Activated T-helper 9 cell treated with anti-CD3 and anti-CD28 coated beads, Interleukin-2, amount 50 U/mL, for 16 hours (primary cell): ENCODE measurements around the gene ANKRD42.
A peak's percentile ranks its signal among the peaks of the same experiment; 100 is the strongest.
"Not testable (repeated sequence)": the region's sequence is repeated elsewhere in the genome, so short reads cannot be mapped to it uniquely, and the experiment has no call there.

Experiments used
- DNase-seq: peaks from one replicate; pipeline ENCODE4 v3.0.0-alpha.2; 2020; ENCODE audit warnings: low read depth

Gene ANKRD42

GRCh38 chr11:83174008-83174407 lies 19.5 kb upstream of the ANKRD42 start:
- DNase-seq = no peak

- no peak for DNase-seq
Measured at GRCh38 chr11:83175815-83176214, 17.7 kb upstream of the ANKRD42 start.

DNA sequence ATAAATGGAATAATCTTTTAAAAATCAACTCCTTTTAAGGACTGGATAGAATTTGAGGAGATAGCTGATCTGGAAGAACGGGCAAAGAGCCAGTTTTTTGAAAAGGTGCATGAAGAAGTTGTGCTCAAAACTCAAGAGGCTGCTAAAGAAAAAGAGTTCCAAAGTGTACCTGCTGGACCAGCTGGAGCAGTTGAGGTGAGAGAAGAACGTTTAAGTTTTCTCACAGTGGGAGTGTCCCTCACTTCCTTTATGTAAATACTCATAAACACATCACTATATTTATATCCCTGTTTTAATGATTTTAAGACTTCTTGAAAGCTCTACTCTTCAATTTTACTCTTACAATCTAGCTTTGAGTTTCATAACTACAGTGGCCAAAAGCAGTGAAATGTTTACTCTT lies 11.7 kb upstream of the ANKRD42 start:
- no peak for DNase-seq

DNA sequence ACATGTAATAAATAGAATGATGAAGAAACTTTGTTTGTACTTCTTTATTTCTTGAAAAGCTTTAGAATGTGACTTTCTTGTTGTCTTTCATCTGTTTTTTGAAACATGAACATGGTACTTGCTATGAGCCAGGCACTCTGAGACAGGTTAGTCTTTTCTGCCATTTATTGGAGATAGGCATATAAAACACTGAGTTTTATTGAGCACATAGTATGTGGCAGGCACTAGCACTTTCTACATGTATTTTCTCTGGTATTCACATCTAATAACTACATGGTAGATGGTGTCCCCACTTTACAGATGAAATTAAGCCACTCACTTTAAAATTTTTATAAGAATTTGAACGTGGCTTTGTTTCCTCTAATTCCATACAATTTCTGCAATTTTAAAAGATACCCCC lies 7.7 kb upstream of the ANKRD42 start:
- no peak for DNase-seq

DNA sequence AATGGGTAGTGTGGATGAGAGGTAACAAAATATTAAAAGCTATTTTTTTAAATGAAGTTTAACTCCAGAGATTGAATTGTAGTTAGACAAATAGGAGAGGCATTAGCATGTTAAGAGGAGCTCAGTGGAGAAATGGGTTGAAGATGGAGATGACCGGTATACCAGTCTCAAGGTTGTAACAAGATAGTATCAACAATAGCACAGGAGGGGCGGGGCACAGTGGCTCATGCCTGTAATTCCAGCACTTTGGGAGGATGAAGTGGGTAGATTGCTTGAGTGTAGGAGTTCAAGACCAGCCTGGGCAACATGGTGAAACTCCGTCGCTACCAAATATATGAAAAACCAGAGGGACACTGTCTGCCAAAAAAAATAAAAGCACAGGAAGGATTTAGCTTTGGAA lies 6.0 kb upstream of the ANKRD42 start:
- DNase-seq = no peak

DNA sequence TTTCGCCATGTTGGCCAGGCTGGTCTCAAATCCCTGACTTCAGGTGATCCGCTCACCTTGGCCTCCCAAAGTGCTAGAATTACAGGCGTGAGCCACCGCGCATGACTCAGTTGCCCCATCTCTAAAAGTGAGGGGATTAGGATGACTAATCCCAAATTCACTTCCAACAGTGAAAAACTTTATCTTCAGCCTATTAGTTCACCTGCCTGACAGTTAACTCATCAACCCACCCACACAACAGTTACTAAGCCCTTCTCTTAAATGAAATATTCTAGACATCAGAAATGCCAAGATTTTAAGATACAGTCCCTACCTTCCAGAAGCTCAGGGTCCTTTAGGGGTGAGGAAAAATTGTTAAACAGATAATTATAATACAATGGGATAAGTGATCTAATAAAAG lies 2.0 kb upstream of the ANKRD42 start:
- no peak for DNase-seq

GRCh38 chr11:83191986-83192385 lies 1.5 kb upstream of the ANKRD42 start:
- no peak for DNase-seq

DNA sequence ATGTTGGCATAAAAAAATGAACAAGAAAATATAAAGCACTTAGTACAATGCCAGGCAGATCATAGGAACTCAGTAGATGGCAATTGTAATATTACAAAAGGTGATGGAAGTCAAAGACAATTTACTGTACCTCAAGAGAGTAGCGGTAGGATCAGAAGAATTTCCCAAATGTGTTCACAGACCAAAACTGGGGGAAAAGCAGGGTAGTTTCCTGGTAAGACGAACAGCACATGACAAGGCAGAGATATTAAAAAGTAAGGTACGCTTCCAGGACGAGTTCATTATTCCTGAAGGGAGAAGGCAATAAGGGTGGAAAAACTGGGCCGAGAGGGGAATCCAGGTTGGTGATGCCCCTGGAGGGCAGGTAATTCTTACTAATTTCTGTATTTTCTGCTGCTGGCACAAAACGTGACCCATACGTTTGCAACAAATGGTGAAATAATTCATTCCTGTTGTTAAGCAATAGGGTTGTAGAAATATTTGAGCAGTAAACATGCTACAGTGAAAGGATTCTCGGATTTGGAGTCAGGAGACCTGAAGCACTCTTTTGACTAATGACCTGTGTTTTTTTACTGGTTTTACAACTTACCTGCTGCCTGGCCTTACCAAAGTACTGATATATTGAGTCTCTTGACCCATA lies 786 bp upstream of the ANKRD42 start:
- no peak for DNase-seq

- DNase-seq = peak; percentile 41
Measured at GRCh38 chr11:83194281-83195142, 1.0 kb downstream of the ANKRD42 start.

DNA sequence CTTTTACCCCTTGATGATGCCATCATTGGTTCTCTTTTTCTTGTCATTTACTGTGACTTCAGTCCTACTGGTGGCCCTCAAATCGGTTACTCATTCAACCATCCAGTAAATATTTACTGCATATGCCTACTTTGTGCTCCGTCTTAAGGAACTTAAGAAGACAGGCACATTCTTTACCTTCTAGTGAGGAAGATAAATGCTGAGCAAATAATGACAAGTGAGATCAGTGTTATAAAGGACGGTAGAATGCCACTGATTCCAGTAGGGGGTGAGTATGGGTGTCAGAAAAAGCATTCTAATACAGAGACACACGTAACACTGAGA lies 1.6 kb downstream of the ANKRD42 start:
- DNase-seq = no peak

DNA sequence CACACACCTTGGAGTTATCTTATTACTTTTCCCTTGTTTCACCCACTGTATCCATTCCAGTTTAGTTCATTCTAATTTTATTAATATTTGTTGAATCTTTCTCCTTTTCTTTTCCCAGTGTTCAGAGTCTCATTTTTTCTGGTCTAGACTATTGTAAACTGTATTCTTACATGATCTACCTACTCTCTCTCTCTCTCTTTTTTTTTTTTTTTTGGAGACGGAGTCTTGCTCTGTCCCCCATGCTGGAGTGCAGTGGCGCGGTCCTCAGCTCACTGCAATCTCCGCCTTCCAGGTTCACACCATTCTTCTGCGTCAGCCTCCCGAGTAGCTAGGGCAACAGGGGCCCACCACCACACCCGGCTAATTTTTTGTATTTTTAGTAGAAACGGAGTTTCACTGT lies 2.1 kb downstream of the ANKRD42 start:
- no peak for DNase-seq

DNA sequence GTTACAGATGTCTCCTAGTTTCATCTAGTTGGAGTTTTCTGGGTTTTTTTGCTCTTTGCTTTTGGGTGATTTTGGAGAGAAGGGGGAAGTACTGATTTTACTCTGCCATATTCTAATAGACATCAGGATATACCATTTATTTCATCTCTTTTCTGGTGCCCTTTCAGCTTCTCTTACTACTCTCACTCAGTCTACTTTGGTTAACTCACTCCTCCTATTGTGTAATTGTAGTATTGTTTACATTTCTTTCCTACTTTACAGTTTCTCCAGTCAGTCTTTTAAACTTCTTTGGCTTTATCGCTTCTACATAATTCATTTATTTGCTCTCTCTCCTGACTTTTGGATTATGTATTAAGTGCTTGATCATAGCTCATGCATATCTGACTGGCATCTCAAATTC lies 6.5 kb downstream of the ANKRD42 start:
- no peak for DNase-seq

DNA sequence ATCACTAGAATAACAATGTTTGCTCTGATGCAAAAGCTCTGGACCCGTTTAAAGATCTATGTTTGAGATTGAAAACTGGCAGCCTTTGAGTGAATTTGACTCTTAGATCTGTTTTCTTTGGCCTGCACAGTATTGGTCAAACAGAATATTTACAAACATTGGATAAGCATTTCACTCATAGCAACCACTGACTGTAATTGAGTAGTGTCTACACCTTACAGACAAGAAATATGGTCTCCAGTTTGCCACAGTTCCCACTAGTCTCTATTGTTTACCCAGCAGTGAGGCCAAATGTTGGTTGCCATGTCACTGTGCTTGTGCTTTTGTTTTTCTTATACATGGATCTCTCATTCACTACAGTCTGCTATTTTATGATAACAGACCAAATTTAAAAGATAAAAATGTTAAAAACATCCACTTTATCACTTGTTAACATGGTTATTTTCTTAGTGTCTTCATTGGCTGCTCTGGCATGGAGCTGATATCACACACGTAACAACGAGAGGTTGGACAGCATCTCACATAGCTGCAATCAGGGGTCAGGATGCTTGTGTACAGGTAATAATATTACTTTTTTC lies 12.2 kb downstream of the ANKRD42 start:
- DNase-seq = no peak

GRCh38 chr11:83206221-83206620 lies 12.7 kb downstream of the ANKRD42 start:
- DNase-seq = no peak

- DNase-seq = not testable (repeated sequence)
Measured at GRCh38 chr11:83206771-83207382, 13.4 kb downstream of the ANKRD42 start.

- DNase-seq = no peak
Measured at GRCh38 chr11:83219095-83219494, 25.6 kb downstream of the ANKRD42 start.

DNA sequence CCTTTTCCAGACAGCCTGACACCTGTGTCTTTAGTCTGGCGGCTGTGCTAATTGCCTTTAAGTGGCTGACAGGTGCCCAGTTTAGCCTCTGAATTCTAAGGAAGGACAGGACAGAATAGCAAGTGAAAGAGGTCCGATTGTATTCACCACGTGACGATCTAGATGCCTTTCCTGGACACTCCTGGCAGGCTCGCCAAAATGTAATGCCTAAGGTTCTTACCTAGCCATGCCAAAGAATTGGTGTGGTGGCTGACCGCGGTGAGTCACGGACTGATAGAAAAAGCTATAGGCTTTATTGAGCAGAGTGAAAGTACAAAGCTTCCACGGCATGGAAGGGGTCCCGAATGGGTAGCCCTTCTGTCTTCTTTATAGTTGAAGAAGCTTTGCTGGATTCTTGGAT lies 26.7 kb downstream of the ANKRD42 start:
- DNase-seq = no peak

DNA sequence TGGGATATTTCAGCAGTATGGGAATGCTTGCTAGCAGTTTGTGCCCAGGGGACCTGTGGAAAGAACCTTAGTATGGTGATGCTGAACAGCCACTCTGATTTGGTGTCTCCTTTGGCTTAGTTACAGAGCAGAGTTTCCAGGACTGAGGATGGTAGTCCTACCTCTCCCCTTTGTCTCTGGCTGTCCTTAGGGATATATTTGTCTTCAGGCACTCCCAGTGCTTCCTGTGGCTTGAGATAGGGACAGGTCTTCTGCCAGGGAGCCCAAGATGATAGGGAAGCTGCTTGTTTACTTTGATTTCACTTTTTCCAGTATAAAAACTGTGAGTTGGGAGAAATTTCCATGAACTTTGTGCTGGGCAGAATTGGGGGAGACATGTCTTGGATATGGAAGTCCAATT lies 28.2 kb downstream of the ANKRD42 start:
- no peak for DNase-seq

DNA sequence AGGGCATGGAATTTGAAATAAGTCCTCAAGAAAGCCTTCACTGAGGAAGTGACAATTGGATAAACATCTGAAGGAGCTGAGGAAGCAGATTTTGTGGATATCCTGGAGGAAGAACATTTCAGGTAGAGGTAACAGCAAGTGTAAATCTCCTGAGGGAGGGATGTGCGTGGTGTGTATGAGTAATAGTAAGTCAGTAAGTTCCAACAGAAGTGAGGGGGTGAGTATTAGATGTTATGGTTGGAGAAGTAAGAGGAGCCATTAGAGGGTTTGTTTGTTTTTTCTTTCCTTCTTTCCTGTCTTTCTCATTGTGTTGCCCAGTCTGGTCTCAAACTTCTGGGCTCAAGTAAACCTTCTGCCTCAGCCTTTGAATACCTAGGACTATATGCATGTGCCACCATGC lies 29.0 kb downstream of the ANKRD42 start:
- DNase-seq = no peak

DNA sequence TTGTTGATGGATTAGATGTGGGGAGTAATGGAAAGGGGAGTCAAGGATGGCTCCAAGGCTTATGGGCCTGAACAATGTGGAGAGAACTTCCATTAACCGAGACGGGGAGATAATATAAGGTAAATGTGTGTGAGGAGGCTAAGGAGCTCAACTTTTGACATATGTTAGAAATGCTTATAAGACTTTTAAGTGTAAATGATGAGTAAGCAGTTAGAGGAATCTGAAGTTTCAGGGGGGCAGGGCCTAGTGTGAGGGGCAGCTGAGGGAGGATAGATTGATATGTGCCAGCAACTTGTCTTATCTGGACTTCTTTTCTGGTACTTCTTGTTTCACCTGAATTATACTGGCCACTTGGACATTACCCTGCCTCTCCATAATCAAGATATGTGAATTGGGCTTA lies 29.9 kb downstream of the ANKRD42 start:
- DNase-seq = no peak

GRCh38 chr11:83235825-83236224 lies 42.3 kb downstream of the ANKRD42 start:
- DNase-seq = no peak

- no peak for DNase-seq
Measured at GRCh38 chr11:83238111-83238510, 44.6 kb downstream of the ANKRD42 start.

DNA sequence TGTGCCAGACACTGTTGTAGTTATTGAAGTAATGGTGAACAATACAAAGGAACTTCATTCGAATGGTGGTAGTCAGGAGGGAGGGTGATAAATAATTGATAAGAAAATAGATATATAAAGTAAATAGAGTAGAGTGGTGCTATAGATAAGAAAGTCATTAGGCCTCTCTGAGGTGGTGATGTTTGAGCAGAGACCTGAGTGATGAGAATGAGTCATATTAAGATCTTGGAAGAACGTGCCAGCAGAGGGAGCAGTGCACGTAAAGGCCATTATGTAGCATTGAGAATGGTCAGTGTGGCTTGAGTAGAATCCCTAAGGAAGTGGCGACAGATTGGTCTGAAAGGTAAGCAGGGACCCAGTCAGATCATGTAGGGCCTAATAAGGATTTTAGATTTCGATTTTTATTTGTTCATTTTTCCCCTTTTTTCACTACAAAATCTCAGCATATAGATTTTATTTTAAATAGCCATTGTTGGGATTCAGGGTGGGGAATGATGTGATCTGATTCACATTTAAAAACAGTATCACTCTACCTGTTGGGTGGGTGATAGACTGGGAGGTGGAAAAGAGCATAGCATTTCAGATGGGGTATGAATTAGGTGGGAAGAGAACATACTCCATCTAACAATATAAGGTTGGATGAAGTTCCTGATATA lies 47.9 kb downstream of the ANKRD42 start:
- DNase-seq = no peak
